WTC11 (cell line): ENCODE results near the gene DRAXIN.

ENCODE experiments used
- CTCF ChIP-seq: fragments of 200-600 bp; IDR thresholded peaks from 2 replicates; pipeline ENCODE4 v1.8.0; 2022; ENCODE audit warnings: antibody characterized with exemption
- NFE2L1 ChIP-seq: sonication (generic); formaldehyde crosslinking; IDR thresholded peaks from 2 replicates; pipeline ENCODE4 v1.8.1; 2023; ENCODE audit warnings: missing genetic modification reagents
- NR2C2 ChIP-seq: sonication (generic); formaldehyde crosslinking; IDR thresholded peaks from 2 replicates; pipeline ENCODE4 v1.8.0; 2022; ENCODE audit warnings: mild to moderate bottlenecking, missing genetic modification reagents
- RELA ChIP-seq: sonication (generic); formaldehyde crosslinking; IDR thresholded peaks from 2 replicates; pipeline ENCODE4 v1.8.1; 2022; ENCODE audit warnings: missing genetic modification reagents, mild to moderate bottlenecking, borderline replicate concordance
- SP1 ChIP-seq: sonication (generic); formaldehyde crosslinking; conservative IDR thresholded peaks from 2 replicates; pipeline ENCODE4 v1.8.1; 2022; ENCODE audit warnings: missing genetic modification reagents
- TF ChIP-seq, protein P1 (sequence below): sonication (generic); formaldehyde crosslinking; IDR thresholded peaks from 2 replicates; pipeline ENCODE4 v1.8.1; 2023; ENCODE audit warnings: mild to moderate bottlenecking, moderate library complexity, missing genetic modification reagents
- TF ChIP-seq, protein P2 (sequence below): sonication (generic); formaldehyde crosslinking; IDR thresholded peaks from 2 replicates; pipeline ENCODE4 v1.8.1; 2022; ENCODE audit warnings: low read depth, missing genetic modification reagents, borderline replicate concordance

DNA sequence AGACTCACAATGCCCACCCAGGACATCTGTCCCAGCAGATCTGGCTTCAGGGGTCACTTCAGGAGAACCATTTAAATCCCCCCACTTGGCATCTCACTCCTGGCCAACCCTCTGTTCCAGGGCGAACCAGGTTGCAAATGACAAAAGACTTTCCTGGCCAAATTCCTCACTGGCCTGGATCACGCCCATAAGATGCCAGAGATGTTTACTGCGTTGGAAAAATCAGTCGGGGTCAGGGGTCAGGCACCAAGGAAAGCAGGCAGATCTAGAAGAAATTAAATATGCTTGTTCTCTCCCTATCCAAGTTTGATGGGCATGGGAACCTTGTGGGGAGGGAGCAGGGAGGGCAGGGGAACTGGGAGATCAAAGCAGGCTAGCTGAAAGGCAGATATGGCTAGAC lies 29.8 kb downstream of the DRAXIN start:
- no peak for TF ChIP-seq SP1 (CRISPR knock-in tag)
- TF ChIP-seq NR2C2 (CRISPR knock-in tag): no peak
- no peak for TF ChIP-seq CTCF
- no peak for TF ChIP-seq NFE2L1 (CRISPR knock-in tag)
- TF ChIP-seq, protein P1, sequence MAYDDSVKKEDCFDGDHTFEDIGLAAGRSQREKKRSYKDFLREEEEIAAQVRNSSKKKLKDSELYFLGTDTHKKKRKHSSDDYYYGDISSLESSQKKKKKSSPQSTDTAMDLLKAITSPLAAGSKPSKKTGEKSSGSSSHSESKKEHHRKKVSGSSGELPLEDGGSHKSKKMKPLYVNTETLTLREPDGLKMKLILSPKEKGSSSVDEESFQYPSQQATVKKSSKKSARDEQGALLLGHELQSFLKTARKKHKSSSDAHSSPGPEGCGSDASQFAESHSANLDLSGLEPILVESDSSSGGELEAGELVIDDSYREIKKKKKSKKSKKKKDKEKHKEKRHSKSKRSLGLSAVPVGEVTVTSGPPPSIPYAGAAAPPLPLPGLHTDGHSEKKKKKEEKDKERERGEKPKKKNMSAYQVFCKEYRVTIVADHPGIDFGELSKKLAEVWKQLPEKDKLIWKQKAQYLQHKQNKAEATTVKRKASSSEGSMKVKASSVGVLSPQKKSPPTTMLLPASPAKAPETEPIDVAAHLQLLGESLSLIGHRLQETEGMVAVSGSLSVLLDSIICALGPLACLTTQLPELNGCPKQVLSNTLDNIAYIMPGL (CRISPR knock-in tag): no peak
- TF ChIP-seq, protein P2, sequence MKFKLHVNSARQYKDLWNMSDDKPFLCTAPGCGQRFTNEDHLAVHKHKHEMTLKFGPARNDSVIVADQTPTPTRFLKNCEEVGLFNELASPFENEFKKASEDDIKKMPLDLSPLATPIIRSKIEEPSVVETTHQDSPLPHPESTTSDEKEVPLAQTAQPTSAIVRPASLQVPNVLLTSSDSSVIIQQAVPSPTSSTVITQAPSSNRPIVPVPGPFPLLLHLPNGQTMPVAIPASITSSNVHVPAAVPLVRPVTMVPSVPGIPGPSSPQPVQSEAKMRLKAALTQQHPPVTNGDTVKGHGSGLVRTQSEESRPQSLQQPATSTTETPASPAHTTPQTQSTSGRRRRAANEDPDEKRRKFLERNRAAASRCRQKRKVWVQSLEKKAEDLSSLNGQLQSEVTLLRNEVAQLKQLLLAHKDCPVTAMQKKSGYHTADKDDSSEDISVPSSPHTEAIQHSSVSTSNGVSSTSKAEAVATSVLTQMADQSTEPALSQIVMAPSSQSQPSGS (CRISPR knock-in tag): no peak
- TF ChIP-seq RELA (CRISPR knock-in tag): no peak
